Loucy (cell line): ENCODE results near the gene ARHGAP26.

Experiments used
- H2AFZ ChIP-seq: fragments of 200-600 bp; sonication (generic); 2 replicates; pipeline ENCODE4 v1.6.0; 2016; ENCODE audit warnings: antibody characterized with exemption, mild to moderate bottlenecking, low read length, moderate library complexity
- H3F3A ChIP-seq: fragments of 200-600 bp; 2 replicates; pipeline ENCODE4 v1.6.0; 2016; ENCODE audit warnings: antibody characterized with exemption, low read depth, mild to moderate bottlenecking
- H3K27me3 ChIP-seq: fragments of 200-600 bp; sonication (generic); 2 replicates; pipeline ENCODE4 v1.6.1; 2014; ENCODE audit warnings: low read length, mild to moderate bottlenecking; ENCODE audit not compliant: insufficient read depth, poor library complexity, severe bottlenecking
- H3K36me3 ChIP-seq: fragments of 200-600 bp; sonication (generic); 2 replicates; pipeline ENCODE4 v1.6.1; 2016; ENCODE audit warnings: low read length; ENCODE audit not compliant: insufficient read depth
- H3K4me1 ChIP-seq: fragments of 200-600 bp; sonication (generic); 2 replicates; pipeline ENCODE4 v1.5.1; 2014; ENCODE audit warnings: low read length, mild to moderate bottlenecking; ENCODE audit not compliant: insufficient read depth, poor library complexity, severe bottlenecking
- H3K4me2 ChIP-seq: fragments of 200-600 bp; sonication (generic); 2 replicates; pipeline ENCODE4 v1.6.0; 2014; ENCODE audit warnings: antibody characterized with exemption, low read length, low read depth, mild to moderate bottlenecking; ENCODE audit not compliant: poor library complexity, severe bottlenecking
- H3K4me3 ChIP-seq: fragments of 200-600 bp; sonication (generic); 2 replicates; pipeline ENCODE4 v1.5.1; 2014; ENCODE audit warnings: low read length, mild to moderate bottlenecking, mixed read lengths; ENCODE audit not compliant: poor library complexity, severe bottlenecking
- H3K79me2 ChIP-seq: fragments of 200-600 bp; sonication (generic); 2 replicates; pipeline ENCODE4 v1.6.1; 2014; ENCODE audit warnings: low read length; ENCODE audit not compliant: insufficient read depth
- H3K9ac ChIP-seq: fragments of 200-600 bp; sonication (generic); 2 replicates; pipeline ENCODE4 v1.6.0; 2014; ENCODE audit warnings: mild to moderate bottlenecking, low read depth, low read length, moderate library complexity; ENCODE audit not compliant: poor library complexity, severe bottlenecking
- H3K9me2 ChIP-seq: fragments of 200-600 bp; sonication (generic); replicated peaks from 2 replicates; pipeline ENCODE4 v1.6.1; 2016; ENCODE audit warnings: low read depth, low read length, mixed read lengths
- H3K9me3 ChIP-seq: fragments of 200-600 bp; sonication (generic); 2 replicates; pipeline ENCODE4 v1.6.1; 2014; ENCODE audit warnings: mild to moderate bottlenecking, antibody characterized with exemption, low read length, low read depth; ENCODE audit not compliant: insufficient read depth
- H4K20me1 ChIP-seq: fragments of 200-600 bp; sonication (generic); 2 replicates; pipeline ENCODE4 v1.6.0; 2014; ENCODE audit warnings: antibody characterized with exemption, low read length, mild to moderate bottlenecking; ENCODE audit not compliant: insufficient read depth, poor library complexity, severe bottlenecking
- EZH2phosphoT487 ChIP-seq: fragments of 200-600 bp; IDR thresholded peaks from 2 replicates; pipeline ENCODE4 v1.6.1; 2018; ENCODE audit warnings: antibody characterized with exemption, mild to moderate bottlenecking, moderate library complexity, borderline replicate concordance
- TF ChIP-seq, protein P1 (sequence below): fragments of 200-600 bp; sonication (generic); conservative IDR thresholded peaks from 2 replicates; pipeline ENCODE4 v1.5.1; 2014; ENCODE audit warnings: mild to moderate bottlenecking, antibody characterized with exemption, low read length

Gene ARHGAP26

DNA sequence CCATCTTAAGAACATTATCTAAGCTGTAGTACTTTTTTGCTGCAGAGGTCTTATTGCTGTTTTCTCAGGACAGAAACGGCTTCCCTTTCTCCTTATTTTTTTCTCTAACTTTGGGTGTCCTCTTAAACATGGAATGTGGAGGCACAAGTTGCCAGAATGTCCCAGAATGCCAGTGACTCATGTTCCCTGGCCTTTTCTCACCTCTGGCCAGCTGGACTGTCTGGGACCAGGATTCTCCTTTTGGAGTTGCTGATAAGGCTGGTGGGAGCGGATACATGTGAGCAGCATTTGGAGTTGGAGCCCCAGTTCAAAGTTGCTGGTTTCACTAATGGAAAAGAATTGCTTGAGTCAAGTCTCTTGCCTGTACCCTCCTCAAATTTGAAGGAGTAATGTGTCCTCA is 112.8 kb downstream of the ARHGAP26 start:
- H3K27me3 ChIP-seq = no peaks in the 10 kb centered on the region
- H3K9me2 ChIP-seq = no peaks in the 10 kb centered on the region
- H4K20me1 ChIP-seq = no peaks in the 10 kb centered on the region
- H3K36me3 ChIP-seq = peaks cover 18% of the 10 kb centered on the region; the same call in 1 of the 2 replicates
- H3K9ac ChIP-seq = no peak overlapping the region
- H3F3A ChIP-seq = no peaks in the 10 kb centered on the region
- no peaks in the 10 kb centered on the region for H3K79me2 ChIP-seq
- H2AFZ ChIP-seq = no peak overlapping the region
- no peak overlapping the region for H3K4me3 ChIP-seq
- H3K9me3 ChIP-seq = no peaks in the 10 kb centered on the region
- H3K4me2 ChIP-seq = no peak overlapping the region
- TF ChIP-seq EZH2phosphoT487 = no peak
- TF ChIP-seq, protein P1, sequence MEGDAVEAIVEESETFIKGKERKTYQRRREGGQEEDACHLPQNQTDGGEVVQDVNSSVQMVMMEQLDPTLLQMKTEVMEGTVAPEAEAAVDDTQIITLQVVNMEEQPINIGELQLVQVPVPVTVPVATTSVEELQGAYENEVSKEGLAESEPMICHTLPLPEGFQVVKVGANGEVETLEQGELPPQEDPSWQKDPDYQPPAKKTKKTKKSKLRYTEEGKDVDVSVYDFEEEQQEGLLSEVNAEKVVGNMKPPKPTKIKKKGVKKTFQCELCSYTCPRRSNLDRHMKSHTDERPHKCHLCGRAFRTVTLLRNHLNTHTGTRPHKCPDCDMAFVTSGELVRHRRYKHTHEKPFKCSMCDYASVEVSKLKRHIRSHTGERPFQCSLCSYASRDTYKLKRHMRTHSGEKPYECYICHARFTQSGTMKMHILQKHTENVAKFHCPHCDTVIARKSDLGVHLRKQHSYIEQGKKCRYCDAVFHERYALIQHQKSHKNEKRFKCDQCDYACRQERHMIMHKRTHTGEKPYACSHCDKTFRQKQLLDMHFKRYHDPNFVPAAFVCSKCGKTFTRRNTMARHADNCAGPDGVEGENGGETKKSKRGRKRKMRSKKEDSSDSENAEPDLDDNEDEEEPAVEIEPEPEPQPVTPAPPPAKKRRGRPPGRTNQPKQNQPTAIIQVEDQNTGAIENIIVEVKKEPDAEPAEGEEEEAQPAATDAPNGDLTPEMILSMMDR = no peak
- no peaks in the 10 kb centered on the region for H3K4me1 ChIP-seq

DNA sequence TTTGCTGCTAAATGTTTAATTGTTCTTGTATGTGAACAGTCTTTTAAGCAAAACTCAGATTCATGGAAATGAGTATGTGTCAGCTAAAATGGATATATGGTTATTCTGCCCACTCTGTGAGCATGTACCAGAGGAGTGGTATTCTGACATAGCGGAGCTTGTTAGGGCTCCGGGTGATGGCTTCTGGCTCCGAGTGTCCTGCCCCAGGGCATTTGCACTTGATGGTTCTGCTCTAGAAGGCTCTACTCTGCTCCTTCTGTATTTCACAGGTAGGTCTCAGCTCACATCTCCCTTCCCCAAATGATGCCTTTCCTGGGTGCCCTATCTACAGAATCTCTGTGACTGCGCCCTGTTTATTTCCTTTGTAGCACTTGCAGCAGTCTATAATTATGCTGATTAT is 113.3 kb downstream of the ARHGAP26 start:
- Histone ChIP-seq H4K20me1 (no peaks in the 10 kb centered on the region), H3K27me3 (no peaks in the 10 kb centered on the region), H3F3A (no peaks in the 10 kb centered on the region), H3K9me3 (no peaks in the 10 kb centered on the region), H2AFZ (no peak overlapping the region), H3K36me3 (peaks cover 18% of the 10 kb centered on the region; the same call in 1 of the 2 replicates), H3K4me3 (no peak overlapping the region), H3K79me2 (no peaks in the 10 kb centered on the region), H3K9me2 (no peaks in the 10 kb centered on the region), H3K9ac (no peak overlapping the region), H3K4me2 (no peak overlapping the region), H3K4me1 (no peaks in the 10 kb centered on the region)
- TF ChIP-seq EZH2phosphoT487 = no peak
- TF ChIP-seq, protein P1 = no peak

DNA sequence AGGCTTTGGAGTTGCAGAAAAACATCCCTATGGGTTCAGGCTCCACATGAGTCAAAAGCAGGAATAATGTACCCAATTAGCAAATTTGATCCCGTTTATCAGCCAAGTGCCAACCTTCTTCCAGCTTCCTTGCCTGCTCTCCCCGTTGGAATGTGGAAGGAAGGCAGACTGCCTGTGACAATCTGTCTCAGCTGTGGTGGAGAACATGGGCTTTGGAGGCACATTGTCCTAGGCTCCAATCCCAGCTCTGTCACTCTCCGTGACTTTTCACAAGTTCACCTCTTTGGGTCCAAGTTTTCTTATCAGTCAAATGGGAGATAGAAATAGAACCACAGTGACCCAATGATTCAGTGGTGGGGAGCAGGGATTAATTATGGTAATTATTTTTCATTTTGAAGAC is 113.9 kb downstream of the ARHGAP26 start:
- Histone ChIP-seq H3K9me2 (no peaks in the 10 kb centered on the region), H3K4me2 (no peak overlapping the region), H3K4me1 (no peaks in the 10 kb centered on the region), H2AFZ (no peak overlapping the region), H3F3A (no peaks in the 10 kb centered on the region), H3K9me3 (no peaks in the 10 kb centered on the region), H3K36me3 (peaks cover 18% of the 10 kb centered on the region; the same call in 1 of the 2 replicates), H3K9ac (no peak overlapping the region), H4K20me1 (no peaks in the 10 kb centered on the region), H3K4me3 (no peak overlapping the region), H3K79me2 (no peaks in the 10 kb centered on the region), H3K27me3 (no peaks in the 10 kb centered on the region)
- TF ChIP-seq EZH2phosphoT487 = no peak
- TF ChIP-seq, protein P1 = no peak
